Measurements from ENCODE around the gene PTPN1. TPM values are rescaled to one million over a fixed set of nuclear protein-coding genes. Genes with fewer than 3 reads are reported as not detected.

The PTPN1 gene
- 10 to 100 TPM; 75.0 to 76.1 TPM for total RNA-seq

DNA sequence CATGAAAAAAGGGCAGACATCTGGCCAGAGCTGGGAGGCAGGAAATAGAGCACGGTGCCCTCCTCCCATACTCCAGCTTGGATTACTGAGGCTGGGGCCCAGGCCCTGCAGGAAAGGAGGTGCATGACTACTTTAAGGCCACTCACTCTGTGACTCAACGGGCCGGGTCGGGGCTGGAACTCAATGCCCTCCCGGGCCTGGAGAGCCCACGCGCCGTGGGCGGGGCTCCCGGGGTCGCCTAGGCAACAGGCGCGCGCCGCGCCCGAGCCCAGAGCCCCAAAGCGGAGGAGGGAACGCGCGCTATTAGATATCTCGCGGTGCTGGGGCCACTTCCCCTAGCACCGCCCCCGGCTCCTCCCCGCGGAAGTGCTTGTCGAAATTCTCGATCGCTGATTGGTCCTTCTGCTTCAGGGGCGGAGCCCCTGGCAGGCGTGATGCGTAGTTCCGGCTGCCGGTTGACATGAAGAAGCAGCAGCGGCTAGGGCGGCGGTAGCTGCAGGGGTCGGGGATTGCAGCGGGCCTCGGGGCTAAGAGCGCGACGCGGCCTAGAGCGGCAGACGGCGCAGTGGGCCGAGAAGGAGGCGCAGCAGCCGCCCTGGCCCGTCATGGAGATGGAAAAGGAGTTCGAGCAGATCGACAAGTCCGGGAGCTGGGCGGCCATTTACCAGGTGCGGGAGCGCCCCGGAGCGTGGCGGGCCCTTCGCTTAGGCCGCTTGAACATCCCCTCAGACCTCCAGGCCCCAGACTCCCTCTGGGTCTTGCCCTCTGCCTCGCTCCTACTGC is at the start of gene PTPN1:
PTPN1 (plus strand) TSS at position 461 of the 783 bp plus-strand sequence; CDS start at position 606, 145 bp downstream.

Small RNA genes lying within 50 kb of the gene (microRNA-seq; reads per million reads assigned to microRNA genes)
- gene MIR1302-5 (ENCODE audit: borderline microRNAs expressed, borderline replicate concordance) = not detected
- not detected for gene MIR645 (ENCODE audit: borderline microRNAs expressed, borderline replicate concordance)

Other genes with a start within 250 kb of the PTPN1 start
- not detected for gene RIPOR3, start 181.2 kb downstream of the PTPN1 start, total RNA-seq
- gene PARD6B, start 221.2 kb downstream of the PTPN1 start, total RNA-seq = 1 to 10 TPM; 4.4 to 5.4 TPM